Measurements from ENCODE around the gene HAUS8. TPM values are rescaled to one million over a fixed set of nuclear protein-coding genes. Genes with fewer than 3 reads are reported as not detected.
"Not testable (repeated sequence)": the region's sequence is repeated elsewhere in the genome, so short reads cannot be mapped to it uniquely, and the experiment has no call there.

HAUS8 gene
- total and polyA plus RNA-seq, 4 donors: 4.5 to 15.1 (median 6.5) TPM

- 91 to 96% methylated on average over 4 of the region's 4 CpGs for WGBS, 2 donors
- H3K4me1 ChIP-seq (ENCODE audit: control insufficient read depth in 1 of 2, insufficient read depth in 2 of 2, low read length in 2 of 2); H3K4me3 ChIP-seq (ENCODE audit: low read length in 2 of 2); H3K9me3 ChIP-seq (ENCODE audit: control insufficient read depth, low read length); H3K27me3 ChIP-seq (ENCODE audit: control insufficient read depth in 1 of 2, insufficient read depth in 2 of 2, low read length in 1 of 2); H3K36me3 ChIP-seq (ENCODE audit: control insufficient read depth in 1 of 2, insufficient read depth in 2 of 2, low read length in 1 of 2); ATAC-seq (ENCODE audit: low FRiP score); DNase-seq: not testable (repeated sequence)
- peak overlapping the region; percentile 69 to 91 for H3K27ac ChIP-seq (ENCODE audit: low read depth in 1 of 2, low read length in 2 of 2)
- intact Hi-C loops (cut with DNase I): loop anchor here in 1 of 2 donors (5.0 kb wide), 1 partner anchor 35 kb away; no protein-coding TSS in a partner anchor
Observed at GRCh38 chr19:17106964-17107363, 31.7 kb upstream of the HAUS8 start.

DNA sequence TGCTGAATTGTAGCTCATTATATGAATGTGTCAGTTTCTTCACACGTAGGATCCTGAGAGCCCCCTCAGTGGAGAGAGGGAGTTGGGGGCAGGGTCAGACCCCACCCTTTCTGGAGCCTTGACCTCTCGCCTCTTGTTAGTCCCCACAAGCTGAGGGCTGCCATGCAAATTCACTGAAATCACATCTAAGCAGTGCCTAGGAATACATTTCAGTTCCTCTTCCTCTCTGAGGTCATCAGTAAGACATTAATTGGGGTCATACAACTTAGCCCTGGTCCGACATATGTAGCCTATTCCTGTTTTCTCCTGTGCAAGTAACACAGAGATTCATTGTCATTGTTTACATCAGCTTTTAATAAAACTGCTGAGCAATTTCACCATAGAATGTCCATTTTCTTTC is 30.3 kb upstream of the HAUS8 start:
- ATAC-seq (ENCODE audit: low FRiP score) (no peak), DNase-seq (no peak)
- H3K4me1 ChIP-seq (ENCODE audit: control insufficient read depth in 1 of 2, insufficient read depth in 2 of 2, low read length in 2 of 2): no peaks in the 10 kb centered on the region
- no peaks in the 10 kb centered on the region for H3K9me3 ChIP-seq (ENCODE audit: control insufficient read depth, low read length)
- 77 to 83% methylated on average over 3 of the region's 3 CpGs for WGBS, 2 donors
- H3K27me3 ChIP-seq (ENCODE audit: control insufficient read depth in 1 of 2, insufficient read depth in 2 of 2, low read length in 1 of 2): no peaks in the 10 kb centered on the region
- H3K27ac ChIP-seq (ENCODE audit: low read depth in 1 of 2, low read length in 2 of 2): no peak overlapping the region
- peaks cover 2 to 7% of the 10 kb centered on the region in 2 donors for H3K36me3 ChIP-seq (ENCODE audit: control insufficient read depth in 1 of 2, insufficient read depth in 2 of 2, low read length in 1 of 2)
- intact Hi-C loops (cut with DNase I): loop anchor here in 1 of 2 donors (5.0 kb wide), 1 partner anchor 37 kb away; no protein-coding TSS in a partner anchor
- no peak overlapping the region for H3K4me3 ChIP-seq (ENCODE audit: low read length in 2 of 2)

GRCh38 chr19:17104679-17105078 is 29.4 kb upstream of the HAUS8 start:
- H3K27me3 ChIP-seq (ENCODE audit: control insufficient read depth in 1 of 2, insufficient read depth in 2 of 2, low read length in 1 of 2): no peaks in the 10 kb centered on the region
- H3K4me3 ChIP-seq (ENCODE audit: low read length in 2 of 2): no peak overlapping the region
- peaks cover 2 to 7% of the 10 kb centered on the region in 2 donors for H3K36me3 ChIP-seq (ENCODE audit: control insufficient read depth in 1 of 2, insufficient read depth in 2 of 2, low read length in 1 of 2)
- no peak overlapping the region for H3K27ac ChIP-seq (ENCODE audit: low read depth in 1 of 2, low read length in 2 of 2)
- intact Hi-C loops (cut with DNase I): loop anchor here in 1 of 2 donors (5.0 kb wide), 1 partner anchor 38 kb away; no protein-coding TSS in a partner anchor
- no peaks in the 10 kb centered on the region for H3K9me3 ChIP-seq (ENCODE audit: control insufficient read depth, low read length)
- ATAC-seq (ENCODE audit: low FRiP score) (no peak), DNase-seq (no peak)
- 71 to 80% methylated on average over 7 of the region's 7 CpGs for WGBS, 2 donors
- H3K4me1 ChIP-seq (ENCODE audit: control insufficient read depth in 1 of 2, insufficient read depth in 2 of 2, low read length in 2 of 2): no peaks in the 10 kb centered on the region

DNA sequence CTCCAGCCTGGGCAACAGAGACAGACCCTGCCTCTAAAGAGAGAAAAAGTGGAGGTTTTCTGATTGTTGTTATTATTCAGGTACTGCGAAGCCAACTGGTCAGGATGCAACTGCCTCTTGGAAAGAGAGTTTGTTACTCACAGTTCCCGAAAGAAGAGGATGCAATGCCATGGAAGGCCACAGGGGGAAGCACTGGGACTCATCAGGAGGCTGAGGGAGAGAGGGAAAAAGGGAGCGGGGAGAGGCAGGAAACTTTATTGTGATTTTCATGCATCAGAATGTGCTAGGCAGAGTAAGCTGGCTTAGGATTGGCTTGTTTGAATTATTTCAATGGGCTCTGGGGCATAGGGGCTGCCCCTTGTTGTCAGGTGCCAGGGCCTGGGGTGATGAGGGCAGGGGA is 27.9 kb upstream of the HAUS8 start:
- no peak for ATAC-seq (ENCODE audit: low FRiP score)
- no peaks in the 10 kb centered on the region for H3K27me3 ChIP-seq (ENCODE audit: control insufficient read depth in 1 of 2, insufficient read depth in 2 of 2, low read length in 1 of 2)
- intact Hi-C loops (cut with DNase I): no loop called here
- H3K9me3 ChIP-seq (ENCODE audit: control insufficient read depth, low read length): no peaks in the 10 kb centered on the region
- DNase-seq: no peak
- no peak overlapping the region for H3K4me3 ChIP-seq (ENCODE audit: low read length in 2 of 2)
- WGBS, 2 donors: 64 to 83% methylated on average over 3 of the region's 3 CpGs
- H3K36me3 ChIP-seq (ENCODE audit: control insufficient read depth in 1 of 2, insufficient read depth in 2 of 2, low read length in 1 of 2): peaks cover 2 to 7% of the 10 kb centered on the region in 2 donors
- H3K4me1 ChIP-seq (ENCODE audit: control insufficient read depth in 1 of 2, insufficient read depth in 2 of 2, low read length in 2 of 2): no peaks in the 10 kb centered on the region
- H3K27ac ChIP-seq (ENCODE audit: low read depth in 1 of 2, low read length in 2 of 2): no peak overlapping the region

DNA sequence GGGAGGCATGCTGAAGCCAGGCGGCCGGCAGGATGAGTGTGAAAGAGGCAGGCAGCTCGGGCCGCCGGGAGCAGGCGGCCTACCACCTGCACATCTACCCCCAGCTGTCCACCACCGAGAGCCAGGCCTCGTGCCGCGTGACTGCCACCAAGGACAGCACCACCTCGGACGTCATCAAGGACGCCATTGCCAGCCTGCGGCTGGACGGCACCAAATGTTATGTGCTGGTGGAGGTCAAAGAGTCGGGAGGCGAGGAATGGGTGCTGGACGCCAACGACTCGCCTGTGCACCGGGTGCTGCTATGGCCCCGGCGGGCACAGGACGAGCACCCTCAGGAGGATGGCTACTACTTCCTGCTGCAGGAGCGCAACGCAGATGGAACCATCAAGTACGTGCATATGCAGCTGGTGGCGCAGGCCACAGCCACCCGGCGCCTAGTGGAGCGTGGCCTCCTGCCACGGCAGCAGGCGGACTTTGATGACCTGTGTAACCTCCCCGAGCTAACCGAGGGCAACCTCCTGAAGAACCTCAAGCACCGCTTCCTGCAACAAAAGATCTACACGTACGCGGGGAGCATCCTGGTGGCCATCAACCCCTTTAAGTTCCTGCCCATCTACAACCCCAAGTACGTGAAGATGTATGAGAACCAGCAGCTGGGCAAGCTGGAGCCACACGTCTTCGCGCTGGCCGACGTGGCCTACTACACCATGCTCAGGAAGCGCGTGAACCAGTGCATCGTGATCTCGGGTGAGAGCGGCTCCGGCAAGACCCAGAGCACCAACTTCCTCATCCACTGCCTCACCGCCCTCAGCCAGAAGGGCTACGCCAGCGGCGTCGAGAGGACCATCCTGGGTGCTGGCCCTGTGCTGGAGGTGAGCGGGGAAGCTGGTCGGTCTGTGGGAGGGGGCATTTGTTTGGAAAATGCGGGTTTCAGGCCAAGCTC is 26.7 kb upstream of the HAUS8 start:
- Histone ChIP-seq H3K27me3 (ENCODE audit: control insufficient read depth in 1 of 2, insufficient read depth in 2 of 2, low read length in 1 of 2) (no peaks in the 10 kb centered on the region), H3K36me3 (ENCODE audit: control insufficient read depth in 1 of 2, insufficient read depth in 2 of 2, low read length in 1 of 2) (peaks cover 2 to 7% of the 10 kb centered on the region in 2 donors), H3K4me3 (ENCODE audit: low read length in 2 of 2) (no peak overlapping the region), H3K4me1 (ENCODE audit: control insufficient read depth in 1 of 2, insufficient read depth in 2 of 2, low read length in 2 of 2) (no peaks in the 10 kb centered on the region), H3K27ac (ENCODE audit: low read depth in 1 of 2, low read length in 2 of 2) (no peak overlapping the region), H3K9me3 (ENCODE audit: control insufficient read depth, low read length) (no peaks in the 10 kb centered on the region)
- WGBS, 2 donors: 96 to 97% methylated on average over 59 of the region's 59 CpGs
- DNase-seq: no peak
- ATAC-seq (ENCODE audit: low FRiP score): no peak
- intact Hi-C loops (cut with DNase I): no loop called here

DNA sequence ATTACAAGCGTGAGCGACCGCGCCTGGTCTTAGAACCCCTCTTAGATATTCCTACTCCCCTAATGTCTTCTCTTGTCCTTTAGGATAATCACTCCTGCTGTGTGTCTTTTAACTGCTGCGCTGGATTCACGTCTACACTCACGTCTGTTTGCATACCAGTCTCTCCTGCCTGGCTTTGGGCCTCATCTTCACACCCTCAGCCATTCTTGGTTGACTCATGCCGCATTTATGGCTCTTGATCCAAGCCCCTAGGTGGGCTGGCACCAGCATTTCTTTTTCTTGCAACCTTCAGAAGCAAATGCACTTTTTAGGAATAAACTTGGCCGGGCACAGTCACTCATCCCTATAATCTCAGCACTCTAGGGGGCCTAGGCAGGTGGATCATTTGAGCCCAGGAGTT is 23.1 kb upstream of the HAUS8 start:
- DNase-seq: no peak
- Histone ChIP-seq H3K9me3 (ENCODE audit: control insufficient read depth, low read length) (no peaks in the 10 kb centered on the region), H3K27me3 (ENCODE audit: control insufficient read depth in 1 of 2, insufficient read depth in 2 of 2, low read length in 1 of 2) (no peaks in the 10 kb centered on the region), H3K36me3 (ENCODE audit: control insufficient read depth in 1 of 2, insufficient read depth in 2 of 2, low read length in 1 of 2) (peaks cover 2 to 7% of the 10 kb centered on the region in 2 donors), H3K4me3 (ENCODE audit: low read length in 2 of 2) (no peak overlapping the region), H3K4me1 (ENCODE audit: control insufficient read depth in 1 of 2, insufficient read depth in 2 of 2, low read length in 2 of 2) (no peaks in the 10 kb centered on the region), H3K27ac (ENCODE audit: low read depth in 1 of 2, low read length in 2 of 2) (no peak overlapping the region)
- intact Hi-C loops (cut with DNase I): loop anchor here in 1 of 2 donors (5.0 kb wide), 1 partner anchor 39 kb away; no protein-coding TSS in a partner anchor
- 85 to 87% methylated on average over 9 of the region's 9 CpGs for WGBS, 2 donors
- no peak for ATAC-seq (ENCODE audit: low FRiP score)

DNA sequence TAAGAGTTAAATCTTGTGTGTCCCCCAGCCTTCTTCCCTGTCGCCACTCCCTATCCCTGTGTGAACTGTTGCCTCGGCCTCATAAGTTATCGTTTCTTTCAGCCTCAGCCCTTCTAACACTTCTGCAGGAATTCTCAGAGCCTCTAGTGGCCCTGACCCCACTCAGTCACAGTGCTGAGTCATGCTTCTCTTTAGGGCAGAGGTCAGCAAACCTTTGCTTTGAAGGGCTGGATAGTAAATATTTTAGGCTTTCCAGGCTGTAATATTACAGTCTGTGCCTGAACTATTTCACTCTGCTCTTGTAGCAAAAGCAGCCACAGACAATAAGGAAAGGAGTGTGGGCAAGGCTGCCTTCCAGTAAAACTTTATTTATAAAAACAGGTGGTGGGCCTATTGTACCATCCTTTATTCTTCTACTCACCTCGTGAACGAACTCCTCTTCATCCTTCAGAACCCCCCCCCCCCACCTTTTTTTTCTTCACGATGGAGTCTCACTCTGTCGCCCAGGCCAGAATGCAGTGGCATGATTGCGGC is 22.4 kb upstream of the HAUS8 start:
- peaks cover 2 to 7% of the 10 kb centered on the region in 2 donors for H3K36me3 ChIP-seq (ENCODE audit: control insufficient read depth in 1 of 2, insufficient read depth in 2 of 2, low read length in 1 of 2)
- ATAC-seq (ENCODE audit: low FRiP score) (peak; percentile 31), DNase-seq (no peak)
- intact Hi-C loops (cut with DNase I): loop anchor here in 1 of 2 donors (5.0 kb wide), 1 partner anchor 40 kb away; no protein-coding TSS in a partner anchor
- peak overlapping the region in 1 of 2 donors; percentile 72 for H3K27ac ChIP-seq (ENCODE audit: low read depth in 1 of 2, low read length in 2 of 2)
- no peaks in the 10 kb centered on the region for H3K9me3 ChIP-seq (ENCODE audit: control insufficient read depth, low read length)
- no peaks in the 10 kb centered on the region for H3K27me3 ChIP-seq (ENCODE audit: control insufficient read depth in 1 of 2, insufficient read depth in 2 of 2, low read length in 1 of 2)
- WGBS, 2 donors: 68 to 71% methylated on average over 8 of the region's 8 CpGs
- H3K4me1 ChIP-seq (ENCODE audit: control insufficient read depth in 1 of 2, insufficient read depth in 2 of 2, low read length in 2 of 2): no peaks in the 10 kb centered on the region
- H3K4me3 ChIP-seq (ENCODE audit: low read length in 2 of 2): no peak overlapping the region

- no peaks in the 10 kb centered on the region for H3K4me1 ChIP-seq (ENCODE audit: control insufficient read depth in 1 of 2, insufficient read depth in 2 of 2, low read length in 2 of 2)
- 53 to 57% methylated on average over 23 of the region's 23 CpGs for WGBS, 2 donors
- DNase-seq (peak; percentile 86 to 87), ATAC-seq (ENCODE audit: low FRiP score) (peak; percentile 84)
- no peak overlapping the region for H3K4me3 ChIP-seq (ENCODE audit: low read length in 2 of 2)
- H3K27ac ChIP-seq (ENCODE audit: low read depth in 1 of 2, low read length in 2 of 2): peak overlapping the region; percentile 73 to 79
- intact Hi-C loops (cut with DNase I): loop anchor here (2.0 to 5.0 kb wide), 2 partner anchors 13 to 42 kb away; no protein-coding TSS in a partner anchor
- no peaks in the 10 kb centered on the region for H3K27me3 ChIP-seq (ENCODE audit: control insufficient read depth in 1 of 2, insufficient read depth in 2 of 2, low read length in 1 of 2)
- H3K36me3 ChIP-seq (ENCODE audit: control insufficient read depth in 1 of 2, insufficient read depth in 2 of 2, low read length in 1 of 2): no peaks in the 10 kb centered on the region
- H3K9me3 ChIP-seq (ENCODE audit: control insufficient read depth, low read length): no peaks in the 10 kb centered on the region
Observed at GRCh38 chr19:17095141-17095919, 20.1 kb upstream of the HAUS8 start.
